Neural progenitor cell (in vitro differentiated cells): ENCODE results near the gene RDH11. TPM values are rescaled to one million over a fixed set of nuclear protein-coding genes. Genes with fewer than 3 reads are reported as not detected.

Experiments
- DNase-seq: peaks from one replicate; pipeline ENCODE4 v3.0.0-alpha.2; 2016; ENCODE audit warnings: low spot score
- H2AFZ ChIP-seq: fragments of 200-600 bp; sonication (generic); replicated peaks from 2 replicates; pipeline ENCODE4 v1.6.1; 2016; ENCODE audit warnings: antibody characterized with exemption
- H3F3A ChIP-seq: fragments of 200-600 bp; sonication (generic); 2 replicates; pipeline ENCODE4 v1.6.1; 2016; ENCODE audit warnings: antibody characterized with exemption, low read depth
- H3K27ac ChIP-seq: fragments of 200-600 bp; sonication (generic); 2 replicates; pipeline ENCODE4 v1.5.1; 2016; ENCODE audit warnings: mild to moderate bottlenecking
- H3K27me3 ChIP-seq: fragments of 200-600 bp; sonication (generic); 2 replicates; pipeline ENCODE4 v1.6.1; 2016; ENCODE audit warnings: mild to moderate bottlenecking, moderate library complexity
- H3K36me3 ChIP-seq: fragments of 200-600 bp; sonication (generic); 2 replicates; pipeline ENCODE4 v1.5.1; 2016
- H3K4me1 ChIP-seq: fragments of 200-600 bp; sonication (generic); 2 replicates; pipeline ENCODE4 v1.6.1; 2016; ENCODE audit warnings: mixed run types
- H3K4me2 ChIP-seq: fragments of 200-600 bp; sonication (generic); 2 replicates; pipeline ENCODE4 v1.6.1; 2016
- H3K4me3 ChIP-seq: fragments of 200-600 bp; sonication (generic); 2 replicates; pipeline ENCODE4 v1.5.1; 2016
- H3K79me2 ChIP-seq: fragments of 200-600 bp; sonication (generic); 2 replicates; pipeline ENCODE4 v1.6.1; 2016; ENCODE audit warnings: low read depth
- H3K9ac ChIP-seq: fragments of 200-600 bp; sonication (generic); 2 replicates; pipeline ENCODE4 v1.6.1; 2016
- H3K9me3 ChIP-seq: fragments of 200-600 bp; sonication (generic); 2 replicates; pipeline ENCODE4 v1.5.1; 2016; ENCODE audit warnings: low read depth
- H4K20me1 ChIP-seq: fragments of 200-600 bp; sonication (generic); 2 replicates; pipeline ENCODE4 v1.6.1; 2016; ENCODE audit warnings: low read depth
- H3K27ac Mint-ChIP-seq: 3 replicates; pipeline ENCODE4 v1.8.0; 2021; ENCODE audit warnings: mixed read lengths
- H3K27me3 Mint-ChIP-seq: 2 replicates; pipeline ENCODE4 v1.8.0; 2022; ENCODE audit warnings: low read depth, mild to moderate bottlenecking, inconsistent platforms, moderate library complexity, mixed read lengths; ENCODE audit not compliant: insufficient read depth
- H3K36me3 Mint-ChIP-seq: 3 replicates; pipeline ENCODE4 v1.8.0; 2021; ENCODE audit warnings: mixed read lengths
- H3K4me1 Mint-ChIP-seq: 3 replicates; pipeline ENCODE4 v1.8.0; 2021; ENCODE audit warnings: mixed read lengths
- H3K4me3 Mint-ChIP-seq: 3 replicates; pipeline ENCODE4 v1.8.0; 2021; ENCODE audit warnings: mild to moderate bottlenecking, moderate library complexity, mixed read lengths
- H3K9me3 Mint-ChIP-seq: 3 replicates; pipeline ENCODE4 v1.8.0; 2020; ENCODE audit warnings: mixed read lengths
- EZH2 ChIP-seq: fragments of 200-600 bp; sonication (generic); IDR thresholded peaks from 2 replicates; pipeline ENCODE4 v1.6.1; 2017; ENCODE audit warnings: antibody characterized with exemption, mild to moderate bottlenecking, moderate library complexity
- EZH2phosphoT487 ChIP-seq: fragments of 200-600 bp; sonication (generic); IDR thresholded peaks from 2 replicates; pipeline ENCODE4 v1.6.1; 2017; ENCODE audit warnings: antibody characterized with exemption
- total RNA-seq: library from RNA; depleted of rRNA; stranded (reverse); fragments of >200 nt; gene quantifications from 2 replicates; pipeline ENCODE4 v1.2.3, GENCODE V29; 2015; ENCODE audit warnings: low replicate concordance
- TF ChIP-seq, protein P1 (sequence below): fragments of 200-600 bp; sonication (generic); IDR thresholded peaks from 2 replicates; pipeline ENCODE4 v1.5.1; 2017; ENCODE audit warnings: antibody characterized with exemption, mild to moderate bottlenecking

The RDH11 gene
- total RNA-seq, 1 donor from 2014 or later = 90.6 TPM

DNA sequence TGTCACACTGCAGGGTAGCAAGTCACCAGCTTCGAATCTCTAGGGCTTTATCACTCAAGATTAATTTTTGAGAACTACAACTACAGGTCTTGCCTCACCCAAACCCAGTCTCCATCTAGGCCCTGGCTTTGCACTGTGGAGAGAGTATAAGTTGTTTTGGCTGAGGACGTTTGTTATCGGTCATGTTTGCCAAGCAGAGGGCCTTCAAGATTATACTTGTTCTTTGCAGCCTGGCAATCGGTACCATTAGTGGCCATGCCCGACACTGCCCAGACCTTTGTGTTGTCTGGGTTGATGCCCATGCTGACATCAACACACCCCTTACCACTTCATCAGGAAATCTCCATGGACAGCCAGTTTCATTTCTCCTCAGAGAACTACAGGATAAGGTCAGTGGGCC is 50.1 kb downstream of the RDH11 start:
- no peaks in the 10 kb centered on the region for H3K9me3 ChIP-seq
- no peaks in the 10 kb centered on the region for H3K4me1 Mint-ChIP-seq
- peaks cover 5% of the 10 kb centered on the region for H3K79me2 ChIP-seq
- TF ChIP-seq, protein P1, sequence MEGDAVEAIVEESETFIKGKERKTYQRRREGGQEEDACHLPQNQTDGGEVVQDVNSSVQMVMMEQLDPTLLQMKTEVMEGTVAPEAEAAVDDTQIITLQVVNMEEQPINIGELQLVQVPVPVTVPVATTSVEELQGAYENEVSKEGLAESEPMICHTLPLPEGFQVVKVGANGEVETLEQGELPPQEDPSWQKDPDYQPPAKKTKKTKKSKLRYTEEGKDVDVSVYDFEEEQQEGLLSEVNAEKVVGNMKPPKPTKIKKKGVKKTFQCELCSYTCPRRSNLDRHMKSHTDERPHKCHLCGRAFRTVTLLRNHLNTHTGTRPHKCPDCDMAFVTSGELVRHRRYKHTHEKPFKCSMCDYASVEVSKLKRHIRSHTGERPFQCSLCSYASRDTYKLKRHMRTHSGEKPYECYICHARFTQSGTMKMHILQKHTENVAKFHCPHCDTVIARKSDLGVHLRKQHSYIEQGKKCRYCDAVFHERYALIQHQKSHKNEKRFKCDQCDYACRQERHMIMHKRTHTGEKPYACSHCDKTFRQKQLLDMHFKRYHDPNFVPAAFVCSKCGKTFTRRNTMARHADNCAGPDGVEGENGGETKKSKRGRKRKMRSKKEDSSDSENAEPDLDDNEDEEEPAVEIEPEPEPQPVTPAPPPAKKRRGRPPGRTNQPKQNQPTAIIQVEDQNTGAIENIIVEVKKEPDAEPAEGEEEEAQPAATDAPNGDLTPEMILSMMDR = no peak
- TF ChIP-seq EZH2 (no peak), EZH2phosphoT487 (no peak)
- no peak overlapping the region for H3K27ac Mint-ChIP-seq
- H3K36me3 ChIP-seq = peaks cover 7% of the 10 kb centered on the region
- H3K9ac ChIP-seq = no peak overlapping the region
- H3K36me3 Mint-ChIP-seq = peaks cover 26% of the 10 kb centered on the region
- no peak overlapping the region for H3K4me3 Mint-ChIP-seq
- H4K20me1 ChIP-seq = peaks cover 2% of the 10 kb centered on the region
- no peaks in the 10 kb centered on the region for H3K4me1 ChIP-seq
- H2AFZ ChIP-seq = no peak overlapping the region
- H3K27ac ChIP-seq = no peak overlapping the region
- H3K27me3 Mint-ChIP-seq = peaks cover 2% of the 10 kb centered on the region
- DNase-seq = no peak
- no peak overlapping the region for H3K4me2 ChIP-seq
- H3K9me3 Mint-ChIP-seq = no peaks in the 10 kb centered on the region
- H3F3A ChIP-seq = no peaks in the 10 kb centered on the region
- H3K27me3 ChIP-seq = no peaks in the 10 kb centered on the region
- no peak overlapping the region for H3K4me3 ChIP-seq

DNA sequence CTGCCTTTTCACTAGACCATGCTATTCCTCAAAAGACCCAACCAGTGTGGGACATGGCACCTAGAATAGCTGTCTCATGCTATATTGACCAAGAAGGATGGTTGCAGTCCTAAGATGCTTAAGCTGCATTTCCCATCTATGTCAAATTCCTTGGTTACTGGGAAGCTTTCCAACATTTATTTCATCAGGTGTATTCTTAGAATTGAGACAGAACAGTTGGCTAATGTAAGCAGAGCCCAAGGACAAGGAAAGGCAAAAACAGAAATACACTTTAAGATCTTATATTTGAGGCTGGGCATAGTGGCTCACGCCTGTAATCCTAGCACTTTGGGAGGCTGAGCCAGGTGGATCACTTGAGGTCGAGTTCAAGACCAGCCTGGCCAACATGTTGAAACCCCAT is 51.1 kb downstream of the RDH11 start:
- Histone ChIP-seq H3K4me2 (no peak overlapping the region), H3K27ac (no peak overlapping the region), H3K4me3 (no peak overlapping the region), H3K36me3 (peaks cover 7% of the 10 kb centered on the region), H3K9ac (no peak overlapping the region), H4K20me1 (peaks cover 2% of the 10 kb centered on the region), H3K79me2 (peaks cover 5% of the 10 kb centered on the region), H3F3A (no peaks in the 10 kb centered on the region), H3K4me1 (no peaks in the 10 kb centered on the region), H3K27me3 (no peaks in the 10 kb centered on the region), H2AFZ (no peak overlapping the region), H3K9me3 (no peaks in the 10 kb centered on the region)
- Mint-ChIP-seq H3K36me3 (peaks cover 18% of the 10 kb centered on the region), H3K4me1 (no peaks in the 10 kb centered on the region), H3K27ac (no peak overlapping the region), H3K9me3 (no peaks in the 10 kb centered on the region), H3K27me3 (peaks cover 2% of the 10 kb centered on the region), H3K4me3 (no peak overlapping the region)
- TF ChIP-seq EZH2 = no peak
- TF ChIP-seq, protein P1 = no peak
- no peak for TF ChIP-seq EZH2phosphoT487
- no peak for DNase-seq

DNA sequence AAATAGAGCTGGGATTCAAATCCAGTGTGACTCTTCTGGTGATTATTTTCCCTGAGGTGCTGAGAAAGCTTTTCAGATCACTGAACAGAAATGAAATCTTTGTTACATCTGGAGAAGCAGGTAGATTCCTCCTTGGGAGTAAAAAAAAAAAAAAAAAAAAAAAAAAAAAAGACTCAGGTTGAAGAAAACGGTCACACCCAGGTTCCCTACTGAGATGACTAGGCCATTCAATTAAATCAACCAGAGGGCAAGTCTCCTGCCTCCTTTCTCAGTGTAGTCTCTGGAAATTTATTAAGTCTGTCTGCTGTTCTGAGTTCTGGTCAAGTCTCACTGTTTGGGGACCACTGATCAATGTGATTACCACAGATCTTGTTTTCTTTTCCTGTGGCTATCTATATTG is 51.9 kb downstream of the RDH11 start:
- Mint-ChIP-seq H3K36me3 (peaks cover 14% of the 10 kb centered on the region), H3K27ac (no peak overlapping the region), H3K4me3 (no peak overlapping the region), H3K27me3 (peaks cover 2% of the 10 kb centered on the region), H3K9me3 (no peaks in the 10 kb centered on the region), H3K4me1 (no peaks in the 10 kb centered on the region)
- DNase-seq = no peak
- Histone ChIP-seq H3K4me2 (no peak overlapping the region), H3K4me3 (no peak overlapping the region), H4K20me1 (peaks cover 2% of the 10 kb centered on the region), H3K9ac (no peak overlapping the region), H3K9me3 (no peaks in the 10 kb centered on the region), H3K27ac (no peak overlapping the region), H2AFZ (no peak overlapping the region), H3K4me1 (no peaks in the 10 kb centered on the region), H3K79me2 (peaks cover 5% of the 10 kb centered on the region), H3K36me3 (peaks cover 7% of the 10 kb centered on the region), H3K27me3 (no peaks in the 10 kb centered on the region), H3F3A (no peaks in the 10 kb centered on the region)
- no peak for TF ChIP-seq EZH2
- TF ChIP-seq, protein P1 = no peak
- TF ChIP-seq EZH2phosphoT487 = no peak
